ENCODE results near the gene GNPAT. TPM values are rescaled to one million over a fixed set of nuclear protein-coding genes. Genes with fewer than 3 reads are reported as not detected.

GNPAT gene
- total RNA-seq, 1 experiment from 2014 or later = 42.8 TPM

DNA sequence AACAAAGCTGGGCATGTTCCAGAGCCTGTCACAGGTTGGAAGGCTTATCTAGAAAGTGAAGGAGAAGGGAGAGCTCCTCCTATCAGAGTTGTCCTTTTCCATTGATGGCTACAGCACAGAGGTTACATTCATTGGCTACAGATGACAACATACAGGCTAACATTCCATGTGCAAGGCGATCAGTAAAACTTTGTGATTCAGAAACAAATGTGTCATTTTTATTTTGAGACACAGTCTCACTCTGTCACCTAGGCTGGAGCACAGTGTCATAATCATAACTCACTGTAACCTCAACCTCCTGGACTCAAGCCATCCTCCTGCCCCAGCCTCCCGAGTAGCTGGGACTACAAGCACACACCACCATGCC lies 46.6 kb upstream of the GNPAT start:
- ChIA-PET RAD21 (ENCODE audit: low non-redundant PET in 1 of 2, low total read pairs in 2 of 2, uncharacterized antibody in 2 of 2, unreplicated experiment in 2 of 2) (no interaction called here), CTCF (no interaction called here), POLR2A (no interaction called here)
- intact Hi-C loops (cut with micrococcal nuclease) = no loop called here
- Histone ChIP-seq H3K4me1 (ENCODE audit: control insufficient read depth in 1 of 2, insufficient read depth in 2 of 2, low read length in 2 of 2) (0 out of 4 replicates have a peak, but pooled peaks cover 0 to 4% of the 10 kb centered on the region in 2 experiments), H3K27ac (ENCODE audit: low read depth, low read length) (no peak overlapping the region), H3K79me2 (ENCODE audit: insufficient read depth, low read length) (no peaks in the 10 kb centered on the region), H3K4me3 (replicated peaks in 1 of 2; ENCODE audit: low read depth in 1 of 2, low read length in 2 of 2) (no peak overlapping the region), H3K9me3 (ENCODE audit: control insufficient read depth in 1 of 2, insufficient read depth in 1 of 2, low read depth in 1 of 2, low read length in 2 of 2) (no peaks in the 10 kb centered on the region), H4K20me1 (ENCODE audit: insufficient read depth) (no peaks in the 10 kb centered on the region), H3K4me2 (ENCODE audit: low read length) (no peak overlapping the region), H3K9me2 (ENCODE audit: insufficient read depth) (no peaks in the 10 kb centered on the region), H2AFZ (ENCODE audit: low read depth, low read length, poor library complexity, severe bottlenecking) (no peak overlapping the region), H3K9ac (ENCODE audit: low read length) (no peak overlapping the region), H3K27me3 (ENCODE audit: insufficient read depth, low read length) (peaks cover 3% of the 10 kb centered on the region; the same call in 1 of the 2 replicates), H3K36me3 (ENCODE audit: control insufficient read depth in 1 of 2, insufficient read depth in 2 of 2, low read length in 2 of 2) (no peaks in the 10 kb centered on the region)
- BruUV-seq (replicated peaks) = no TSS peak
- no peak for DNase-seq (ENCODE audit: low read depth, low spot score)
- no peak for ATAC-seq
- TF ChIP-seq SP1 (IDR thresholded peaks at IDR 0.05; ENCODE audit: low read depth) (no peak), EZH2phosphoT487 (IDR thresholded peaks at IDR 0.05; ENCODE audit: borderline replicate concordance) (no peak)

DNA sequence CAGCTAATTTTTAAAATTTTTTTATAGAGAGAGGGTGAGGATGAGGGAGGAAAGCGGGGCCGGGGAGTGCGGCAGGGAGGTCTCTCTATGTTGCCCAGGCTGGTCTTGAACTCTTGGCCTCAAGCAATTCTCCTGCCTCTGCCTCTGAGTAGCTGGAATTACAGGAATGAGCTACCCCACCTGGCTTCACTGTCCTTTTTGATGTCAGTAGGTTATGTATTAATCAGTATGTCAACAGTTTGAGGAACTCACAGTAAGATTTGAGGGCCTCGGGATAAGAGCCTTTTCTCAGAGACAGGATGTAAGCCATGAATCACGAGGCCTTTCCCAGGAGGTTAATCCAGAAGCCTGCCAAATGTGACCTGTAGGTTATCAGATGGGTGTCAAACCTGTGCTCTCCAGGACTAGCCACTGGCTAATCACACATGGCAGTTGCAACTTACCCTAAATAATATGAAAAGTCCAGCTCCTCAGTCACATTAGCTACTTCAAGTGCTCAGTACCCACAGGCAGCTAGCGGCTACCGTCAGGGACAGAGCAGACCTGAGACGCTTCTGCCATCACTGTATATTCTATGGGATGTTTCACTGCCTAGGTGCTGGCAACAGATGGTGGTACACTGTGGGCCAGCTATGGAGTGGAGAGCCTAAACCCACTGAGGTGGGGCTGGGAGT lies 46.0 kb upstream of the GNPAT start:
- Histone ChIP-seq H3K4me2 (ENCODE audit: low read length) (no peak overlapping the region), H3K27ac (ENCODE audit: low read depth, low read length) (no peak overlapping the region), H3K4me3 (replicated peaks in 1 of 2; ENCODE audit: low read depth in 1 of 2, low read length in 2 of 2) (no peak overlapping the region), H3K36me3 (ENCODE audit: control insufficient read depth in 1 of 2, insufficient read depth in 2 of 2, low read length in 2 of 2) (no peaks in the 10 kb centered on the region), H2AFZ (ENCODE audit: low read depth, low read length, poor library complexity, severe bottlenecking) (no peak overlapping the region), H4K20me1 (ENCODE audit: insufficient read depth) (no peaks in the 10 kb centered on the region), H3K79me2 (ENCODE audit: insufficient read depth, low read length) (no peaks in the 10 kb centered on the region), H3K9me2 (ENCODE audit: insufficient read depth) (no peaks in the 10 kb centered on the region), H3K4me1 (ENCODE audit: control insufficient read depth in 1 of 2, insufficient read depth in 2 of 2, low read length in 2 of 2) (0 out of 4 replicates have a peak, but pooled peaks cover 0 to 4% of the 10 kb centered on the region in 2 experiments), H3K9me3 (ENCODE audit: control insufficient read depth in 1 of 2, insufficient read depth in 1 of 2, low read depth in 1 of 2, low read length in 2 of 2) (no peaks in the 10 kb centered on the region), H3K27me3 (ENCODE audit: insufficient read depth, low read length) (peaks cover 8% of the 10 kb centered on the region; the same call in 1 of the 2 replicates), H3K9ac (ENCODE audit: low read length) (no peak overlapping the region)
- intact Hi-C loops (cut with micrococcal nuclease) = no loop called here
- DNase-seq (ENCODE audit: low read depth, low spot score) (no peak), ATAC-seq (peak; percentile 15; the same call in 1 of the 2 replicates)
- ChIA-PET CTCF (no interaction called here), POLR2A (no interaction called here), RAD21 (ENCODE audit: low non-redundant PET in 1 of 2, low total read pairs in 2 of 2, uncharacterized antibody in 2 of 2, unreplicated experiment in 2 of 2) (no interaction called here)
- BruUV-seq (replicated peaks) = no TSS peak
- TF ChIP-seq ZFX (IDR thresholded peaks at IDR 0.05) = no peak
- TF ChIP-seq, protein P1, sequence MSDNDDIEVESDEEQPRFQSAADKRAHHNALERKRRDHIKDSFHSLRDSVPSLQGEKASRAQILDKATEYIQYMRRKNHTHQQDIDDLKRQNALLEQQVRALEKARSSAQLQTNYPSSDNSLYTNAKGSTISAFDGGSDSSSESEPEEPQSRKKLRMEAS (IDR thresholded peaks at IDR 0.05) = no peak
- no peak for TF ChIP-seq POLR2AphosphoS5 (IDR thresholded peaks at IDR 0.05; ENCODE audit: low read depth, low read length)
- no peak for TF ChIP-seq FOSL1 (IDR thresholded peaks at IDR 0.05; ENCODE audit: low read depth)
- no peak for TF ChIP-seq RAD21 (IDR thresholded peaks at IDR 0.05; ENCODE audit: low read depth)
- TF ChIP-seq, protein P2, sequence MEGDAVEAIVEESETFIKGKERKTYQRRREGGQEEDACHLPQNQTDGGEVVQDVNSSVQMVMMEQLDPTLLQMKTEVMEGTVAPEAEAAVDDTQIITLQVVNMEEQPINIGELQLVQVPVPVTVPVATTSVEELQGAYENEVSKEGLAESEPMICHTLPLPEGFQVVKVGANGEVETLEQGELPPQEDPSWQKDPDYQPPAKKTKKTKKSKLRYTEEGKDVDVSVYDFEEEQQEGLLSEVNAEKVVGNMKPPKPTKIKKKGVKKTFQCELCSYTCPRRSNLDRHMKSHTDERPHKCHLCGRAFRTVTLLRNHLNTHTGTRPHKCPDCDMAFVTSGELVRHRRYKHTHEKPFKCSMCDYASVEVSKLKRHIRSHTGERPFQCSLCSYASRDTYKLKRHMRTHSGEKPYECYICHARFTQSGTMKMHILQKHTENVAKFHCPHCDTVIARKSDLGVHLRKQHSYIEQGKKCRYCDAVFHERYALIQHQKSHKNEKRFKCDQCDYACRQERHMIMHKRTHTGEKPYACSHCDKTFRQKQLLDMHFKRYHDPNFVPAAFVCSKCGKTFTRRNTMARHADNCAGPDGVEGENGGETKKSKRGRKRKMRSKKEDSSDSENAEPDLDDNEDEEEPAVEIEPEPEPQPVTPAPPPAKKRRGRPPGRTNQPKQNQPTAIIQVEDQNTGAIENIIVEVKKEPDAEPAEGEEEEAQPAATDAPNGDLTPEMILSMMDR (IDR thresholded peaks at IDR 0.05 in 2 of 3, conservative IDR thresholded peaks at IDR 0.05 in 1 of 3; ENCODE audit: borderline replicate concordance in 1 of 3, insufficient read depth in 1 of 3, low read depth in 2 of 3, low read length in 2 of 3) = no peak
- TF ChIP-seq ZNF274 (IDR thresholded peaks at IDR 0.05; ENCODE audit: low read depth, low read length) = no peak
- TF ChIP-seq, protein P3, sequence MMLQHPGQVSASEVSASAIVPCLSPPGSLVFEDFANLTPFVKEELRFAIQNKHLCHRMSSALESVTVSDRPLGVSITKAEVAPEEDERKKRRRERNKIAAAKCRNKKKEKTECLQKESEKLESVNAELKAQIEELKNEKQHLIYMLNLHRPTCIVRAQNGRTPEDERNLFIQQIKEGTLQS (IDR thresholded peaks at IDR 0.05) = no peak
- TF ChIP-seq EGR1 (IDR thresholded peaks at IDR 0.05; ENCODE audit: low read depth) = no peak
- no peak for TF ChIP-seq TCF7L2 (IDR thresholded peaks at IDR 0.05; ENCODE audit: borderline replicate concordance, extremely low read depth, insufficient read depth, insufficient read length)
- TF ChIP-seq EZH2phosphoT487 (IDR thresholded peaks at IDR 0.05; ENCODE audit: borderline replicate concordance) = no peak
- TF ChIP-seq, protein P4, sequence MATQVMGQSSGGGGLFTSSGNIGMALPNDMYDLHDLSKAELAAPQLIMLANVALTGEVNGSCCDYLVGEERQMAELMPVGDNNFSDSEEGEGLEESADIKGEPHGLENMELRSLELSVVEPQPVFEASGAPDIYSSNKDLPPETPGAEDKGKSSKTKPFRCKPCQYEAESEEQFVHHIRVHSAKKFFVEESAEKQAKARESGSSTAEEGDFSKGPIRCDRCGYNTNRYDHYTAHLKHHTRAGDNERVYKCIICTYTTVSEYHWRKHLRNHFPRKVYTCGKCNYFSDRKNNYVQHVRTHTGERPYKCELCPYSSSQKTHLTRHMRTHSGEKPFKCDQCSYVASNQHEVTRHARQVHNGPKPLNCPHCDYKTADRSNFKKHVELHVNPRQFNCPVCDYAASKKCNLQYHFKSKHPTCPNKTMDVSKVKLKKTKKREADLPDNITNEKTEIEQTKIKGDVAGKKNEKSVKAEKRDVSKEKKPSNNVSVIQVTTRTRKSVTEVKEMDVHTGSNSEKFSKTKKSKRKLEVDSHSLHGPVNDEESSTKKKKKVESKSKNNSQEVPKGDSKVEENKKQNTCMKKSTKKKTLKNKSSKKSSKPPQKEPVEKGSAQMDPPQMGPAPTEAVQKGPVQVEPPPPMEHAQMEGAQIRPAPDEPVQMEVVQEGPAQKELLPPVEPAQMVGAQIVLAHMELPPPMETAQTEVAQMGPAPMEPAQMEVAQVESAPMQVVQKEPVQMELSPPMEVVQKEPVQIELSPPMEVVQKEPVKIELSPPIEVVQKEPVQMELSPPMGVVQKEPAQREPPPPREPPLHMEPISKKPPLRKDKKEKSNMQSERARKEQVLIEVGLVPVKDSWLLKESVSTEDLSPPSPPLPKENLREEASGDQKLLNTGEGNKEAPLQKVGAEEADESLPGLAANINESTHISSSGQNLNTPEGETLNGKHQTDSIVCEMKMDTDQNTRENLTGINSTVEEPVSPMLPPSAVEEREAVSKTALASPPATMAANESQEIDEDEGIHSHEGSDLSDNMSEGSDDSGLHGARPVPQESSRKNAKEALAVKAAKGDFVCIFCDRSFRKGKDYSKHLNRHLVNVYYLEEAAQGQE (IDR thresholded peaks at IDR 0.05; ENCODE audit: low read depth) = no peak
- no peak for TF ChIP-seq CEBPB (IDR thresholded peaks at IDR 0.05; ENCODE audit: low read depth)
- no peak for TF ChIP-seq CBX3 (IDR thresholded peaks at IDR 0.05; ENCODE audit: low read depth)
